ENCODE data around the gene LRFN5. TPM values are rescaled to one million over a fixed set of nuclear protein-coding genes. Genes with fewer than 3 reads are reported as not detected.

LRFN5 gene
- total RNA-seq, 6 donors from 2014 or later = 0.30 to 3.1 (median 0.96) TPM

DNA sequence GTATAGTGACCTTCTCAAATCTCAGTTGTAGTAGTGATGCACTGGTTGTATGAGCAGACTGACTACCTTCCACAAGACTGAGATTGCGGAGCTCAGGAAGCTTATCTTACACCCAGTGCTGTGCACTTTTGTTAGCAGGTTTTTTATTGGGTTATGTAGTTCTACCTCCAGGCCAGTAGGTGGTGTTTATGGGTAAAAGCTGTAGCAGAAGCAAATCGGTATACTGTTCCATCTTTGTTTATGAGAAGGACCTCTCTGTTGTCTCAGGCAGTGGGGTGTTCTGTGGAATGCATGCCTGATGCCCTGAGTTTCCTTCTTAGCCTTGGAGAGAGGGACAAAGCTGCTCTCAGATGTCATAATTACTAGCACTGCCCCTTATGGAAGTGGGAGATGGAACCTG lies 217.8 kb downstream of the LRFN5 start:
- H3K4me1 ChIP-seq = no peaks in the 10 kb centered on the region
- WGBS, 2 donors = 93 to 97% methylated on average over 2 of the region's 2 CpGs
- H3K4me3 ChIP-seq = no peak overlapping the region
- peak in 1 of 2 donors; percentile 19 for ATAC-seq (ENCODE audit: low FRiP score in 2 of 2)
- no peaks in the 10 kb centered on the region for H3K36me3 ChIP-seq
- peaks cover 0 to 5% (median 1%) of the 10 kb centered on the region in 4 donors for H3K9me3 ChIP-seq
- TF ChIP-seq POLR2AphosphoS5 (IDR thresholded peaks at IDR 0.05) (no peak), EP300 (IDR thresholded peaks at IDR 0.05) (no peak), CTCF (IDR thresholded peaks at IDR 0.05) (no peak), POLR2A (IDR thresholded peaks at IDR 0.05) (no peak)
- H3K27me3 ChIP-seq = no peaks in the 10 kb centered on the region
- DNase-seq = no peak
- H3K27ac ChIP-seq = no peak overlapping the region

DNA sequence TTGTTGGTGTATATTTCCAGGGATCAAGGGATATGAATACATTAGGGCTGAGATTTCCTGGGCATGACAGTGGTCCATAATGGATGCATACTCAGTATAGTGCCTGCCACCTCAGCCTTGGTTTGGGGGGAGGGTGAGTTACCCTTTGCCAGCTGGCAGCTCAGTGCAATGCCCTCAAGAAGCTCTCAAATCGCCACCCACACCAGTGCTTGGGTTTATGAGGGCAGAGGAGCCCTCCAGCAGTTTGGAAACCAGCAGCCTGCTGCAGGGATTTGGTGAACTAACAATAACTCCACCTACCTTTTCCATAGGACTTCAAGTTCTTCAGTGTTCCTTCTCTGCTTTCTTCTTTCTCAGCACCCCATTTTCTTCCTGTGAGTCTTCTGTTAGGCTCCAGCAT lies 218.9 kb downstream of the LRFN5 start:
- peak in 1 of 2 donors; percentile 34 for ATAC-seq (ENCODE audit: low FRiP score in 2 of 2)

DNA sequence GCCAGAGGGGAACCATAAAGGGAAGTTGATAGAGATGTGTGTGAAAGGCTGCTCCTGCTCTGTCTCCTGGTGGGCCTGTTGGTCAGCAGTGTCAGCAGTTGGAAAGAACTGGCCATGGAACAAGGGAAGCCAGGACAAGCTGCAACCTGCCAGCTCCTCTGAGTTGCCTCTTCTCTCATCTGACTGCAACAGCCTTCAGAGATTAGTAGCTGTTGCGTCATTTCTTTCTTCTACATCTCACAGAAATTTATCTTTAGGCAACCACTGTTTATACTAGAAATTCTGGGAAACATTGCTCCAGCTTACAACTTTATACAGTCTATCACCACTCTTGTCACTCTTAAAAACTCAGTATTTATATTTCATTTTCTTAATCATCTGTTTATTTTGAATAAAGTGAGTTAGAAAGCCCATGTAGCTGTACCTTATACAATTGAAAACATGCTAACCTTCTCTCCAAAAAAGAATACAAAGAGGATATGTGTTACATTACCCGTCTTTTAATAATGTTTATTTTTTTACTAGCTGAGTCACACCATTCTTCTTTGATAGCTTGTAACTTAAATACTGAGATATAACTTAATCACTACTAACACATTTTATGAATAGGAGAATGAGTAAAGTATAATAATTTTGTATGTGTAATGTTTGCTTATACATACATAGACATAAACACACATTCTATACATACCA lies 224.2 kb downstream of the LRFN5 start:
- no peak for TF ChIP-seq EP300 (IDR thresholded peaks at IDR 0.05)
- TF ChIP-seq POLR2AphosphoS5 (IDR thresholded peaks at IDR 0.05) = no peak
- no peak for TF ChIP-seq CTCF (IDR thresholded peaks at IDR 0.05)
- no peak for TF ChIP-seq POLR2A (IDR thresholded peaks at IDR 0.05)
- Histone ChIP-seq H3K4me1 (no peaks in the 10 kb centered on the region), H3K27me3 (no peaks in the 10 kb centered on the region), H3K4me3 (no peak overlapping the region), H3K9me3 (no peaks in the 10 kb centered on the region), H3K27ac (no peak overlapping the region), H3K36me3 (no peaks in the 10 kb centered on the region)
- ATAC-seq (ENCODE audit: low FRiP score in 2 of 2) = no peak
- no peak for DNase-seq
- 57 to 61% methylated on average over 2 of the region's 2 CpGs for WGBS, 2 donors

More for the DNA sequence above, 218.9 kb downstream of the LRFN5 start:
- TF ChIP-seq POLR2A (IDR thresholded peaks at IDR 0.05) (no peak), POLR2AphosphoS5 (IDR thresholded peaks at IDR 0.05) (no peak), EP300 (IDR thresholded peaks at IDR 0.05) (no peak), CTCF (IDR thresholded peaks at IDR 0.05) (no peak)
- H3K4me3 ChIP-seq = no peak overlapping the region
- WGBS, 2 donors = 67 to 80% methylated on average over 1 of the region's 1 CpG
- no peaks in the 10 kb centered on the region for H3K4me1 ChIP-seq
- H3K9me3 ChIP-seq = peaks cover 0 to 5% (median 1%) of the 10 kb centered on the region in 4 donors
- H3K36me3 ChIP-seq = no peaks in the 10 kb centered on the region
- no peaks in the 10 kb centered on the region for H3K27me3 ChIP-seq
- no peak overlapping the region for H3K27ac ChIP-seq
- no peak for DNase-seq

- Histone ChIP-seq H3K27ac (no peak overlapping the region), H3K4me1 (no peaks in the 10 kb centered on the region), H3K9me3 (no peaks in the 10 kb centered on the region), H3K4me3 (no peak overlapping the region), H3K36me3 (no peaks in the 10 kb centered on the region), H3K27me3 (no peaks in the 10 kb centered on the region)
- 68 to 92% methylated on average over 2 of the region's 2 CpGs for WGBS, 2 donors
- DNase-seq (no peak), ATAC-seq (ENCODE audit: low FRiP score in 2 of 2) (no peak)
- TF ChIP-seq POLR2AphosphoS5 (IDR thresholded peaks at IDR 0.05) (no peak), EP300 (IDR thresholded peaks at IDR 0.05) (no peak)
These were observed 233.0 kb downstream of the LRFN5 start for GRCh38 chr14:41839661-41840060.

- TF ChIP-seq POLR2A (IDR thresholded peaks at IDR 0.05) (no peak), EP300 (IDR thresholded peaks at IDR 0.05) (no peak), POLR2AphosphoS5 (IDR thresholded peaks at IDR 0.05) (no peak), CTCF (IDR thresholded peaks at IDR 0.05) (no peak)
- no peak for ATAC-seq (ENCODE audit: low FRiP score in 2 of 2)
- 43% methylated on average over 2 of the region's 2 CpGs for WGBS, 2 donors
- Histone ChIP-seq H3K4me1 (no peaks in the 10 kb centered on the region), H3K27ac (no peak overlapping the region), H3K9me3 (no peaks in the 10 kb centered on the region), H3K36me3 (no peaks in the 10 kb centered on the region), H3K4me3 (no peak overlapping the region), H3K27me3 (no peaks in the 10 kb centered on the region)
- no peak for DNase-seq
These were observed 252.7 kb downstream of the LRFN5 start for GRCh38 chr14:41859336-41859735.

Data from upper lobe of left lung (tissue), 6 donors.